ENCODE results near the gene USP40.

The USP40 gene

DNA sequence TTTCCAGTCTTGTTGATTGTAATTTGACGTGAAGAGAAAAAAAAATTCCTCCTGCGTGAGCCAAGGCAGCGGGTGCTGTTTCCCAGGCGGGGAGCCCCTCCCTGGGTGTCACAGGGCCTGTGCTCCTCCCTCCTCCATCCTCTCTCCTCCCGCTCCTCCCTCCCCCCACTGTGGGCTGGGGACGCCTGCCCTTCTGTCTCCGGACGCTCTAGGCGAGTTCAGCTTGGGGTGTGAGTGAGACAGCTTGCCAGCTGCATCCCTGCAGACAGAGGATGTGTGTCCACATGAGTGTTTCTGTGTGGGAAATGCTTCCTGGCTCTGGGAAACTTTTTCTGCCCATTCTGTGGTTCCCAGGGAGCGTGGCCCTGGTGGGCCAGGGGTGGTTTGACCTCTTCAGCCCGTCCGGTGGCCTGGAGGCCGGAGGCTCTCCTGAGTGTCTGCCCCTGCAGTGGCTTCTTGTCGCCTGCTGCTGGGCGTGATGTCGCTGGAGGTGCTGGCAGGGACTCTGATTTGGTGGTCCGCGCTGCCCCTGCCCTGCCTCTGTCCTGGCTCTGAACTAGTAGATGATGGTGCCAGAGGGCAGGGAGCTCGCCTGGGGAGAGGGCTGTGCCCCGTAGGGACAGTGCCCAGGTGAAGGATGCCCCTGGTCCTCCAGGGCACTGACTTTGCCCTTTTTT is 96.4 kb downstream of the USP40 start:
- Mint-ChIP-seq H3K27me3 (ENCODE audit: low read depth) (no peaks in the 10 kb centered on the region), H3K27ac (peak overlapping the region; percentile 59 to 82 (median 60)), H3K4me1 (peaks cover 8% of the 10 kb centered on the region), H3K9me3 (no peaks in the 10 kb centered on the region), H3K36me3 (ENCODE audit: low read depth) (peaks cover 59% of the 10 kb centered on the region), H3K4me3 (no peak overlapping the region)
- TF ChIP-seq, protein P1, sequence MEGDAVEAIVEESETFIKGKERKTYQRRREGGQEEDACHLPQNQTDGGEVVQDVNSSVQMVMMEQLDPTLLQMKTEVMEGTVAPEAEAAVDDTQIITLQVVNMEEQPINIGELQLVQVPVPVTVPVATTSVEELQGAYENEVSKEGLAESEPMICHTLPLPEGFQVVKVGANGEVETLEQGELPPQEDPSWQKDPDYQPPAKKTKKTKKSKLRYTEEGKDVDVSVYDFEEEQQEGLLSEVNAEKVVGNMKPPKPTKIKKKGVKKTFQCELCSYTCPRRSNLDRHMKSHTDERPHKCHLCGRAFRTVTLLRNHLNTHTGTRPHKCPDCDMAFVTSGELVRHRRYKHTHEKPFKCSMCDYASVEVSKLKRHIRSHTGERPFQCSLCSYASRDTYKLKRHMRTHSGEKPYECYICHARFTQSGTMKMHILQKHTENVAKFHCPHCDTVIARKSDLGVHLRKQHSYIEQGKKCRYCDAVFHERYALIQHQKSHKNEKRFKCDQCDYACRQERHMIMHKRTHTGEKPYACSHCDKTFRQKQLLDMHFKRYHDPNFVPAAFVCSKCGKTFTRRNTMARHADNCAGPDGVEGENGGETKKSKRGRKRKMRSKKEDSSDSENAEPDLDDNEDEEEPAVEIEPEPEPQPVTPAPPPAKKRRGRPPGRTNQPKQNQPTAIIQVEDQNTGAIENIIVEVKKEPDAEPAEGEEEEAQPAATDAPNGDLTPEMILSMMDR (IDR thresholded peaks at IDR 0.05; ENCODE audit: unreplicated experiment in 3 of 3), result no peak

DNA sequence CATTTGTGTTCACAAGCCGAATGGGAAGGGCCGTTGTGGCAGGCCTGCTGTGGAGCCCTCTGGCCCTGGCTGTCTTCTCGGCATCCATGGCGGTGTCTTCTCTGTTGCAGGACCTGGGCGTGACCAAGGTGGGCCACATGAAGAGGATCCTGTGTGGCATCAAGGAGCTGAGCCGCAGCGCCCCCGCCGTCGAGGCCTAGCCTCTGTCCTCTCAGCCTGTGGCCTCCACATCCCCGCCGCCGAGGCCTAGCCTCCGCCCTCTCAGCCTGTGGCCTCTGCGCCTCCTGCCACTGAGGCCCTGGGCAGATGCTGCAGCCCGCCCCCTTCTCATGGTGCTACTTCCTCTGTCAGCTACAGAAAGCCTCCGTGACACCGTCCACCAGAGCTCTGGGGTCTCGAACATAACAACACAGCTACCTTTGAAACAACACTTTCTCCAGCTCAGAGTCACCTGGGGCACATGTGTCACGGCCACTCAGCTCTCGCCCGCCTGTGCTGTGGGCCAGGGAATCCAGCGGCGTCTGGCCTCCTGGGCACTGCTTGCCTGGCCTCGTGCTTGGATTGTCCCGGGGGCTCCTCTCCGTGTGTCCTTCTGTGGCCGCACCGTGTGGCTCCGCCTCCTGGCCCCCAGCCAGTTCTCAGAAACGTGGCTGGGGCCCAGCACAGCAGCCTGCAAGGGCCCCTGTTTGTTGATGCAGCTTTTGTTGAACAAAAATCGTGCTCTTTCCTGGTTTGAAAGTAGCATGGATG is 97.1 kb downstream of the USP40 start:
- Mint-ChIP-seq H3K36me3 (ENCODE audit: low read depth) (peaks cover 62% of the 10 kb centered on the region), H3K9me3 (no peaks in the 10 kb centered on the region), H3K27ac (peak overlapping the region; percentile 59 to 82 (median 60)), H3K4me1 (peaks cover 8% of the 10 kb centered on the region), H3K4me3 (no peak overlapping the region), H3K27me3 (ENCODE audit: low read depth) (no peaks in the 10 kb centered on the region)
- TF ChIP-seq, protein P1 (IDR thresholded peaks at IDR 0.05; ENCODE audit: unreplicated experiment in 3 of 3), result no peak

DNA sequence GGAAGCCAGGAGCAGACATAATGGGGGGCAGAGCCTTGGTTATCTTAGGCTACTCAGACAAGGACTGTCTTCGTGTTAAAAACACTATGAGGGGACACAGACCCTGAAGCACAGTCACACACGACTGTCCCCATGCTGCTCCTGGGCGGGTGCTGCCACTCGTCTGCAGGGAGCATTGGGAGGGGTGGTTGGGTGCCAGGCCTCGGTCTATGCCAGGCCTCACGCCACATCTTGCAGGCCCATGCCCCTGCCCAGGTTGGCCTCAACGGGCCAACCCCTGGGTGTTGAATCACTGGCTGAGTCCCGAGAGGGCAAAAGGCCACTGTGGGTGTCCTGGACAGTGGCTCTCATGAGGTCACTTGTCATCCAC is 97.9 kb downstream of the USP40 start:
- H3K27ac Mint-ChIP-seq, result no peak overlapping the region
- TF ChIP-seq, protein P1 (IDR thresholded peaks at IDR 0.05; ENCODE audit: unreplicated experiment in 3 of 3), result no peak
- no peaks in the 10 kb centered on the region for H3K27me3 Mint-ChIP-seq (ENCODE audit: low read depth)
- peaks cover 8% of the 10 kb centered on the region for H3K4me1 Mint-ChIP-seq
- peaks cover 67% of the 10 kb centered on the region for H3K36me3 Mint-ChIP-seq (ENCODE audit: low read depth)
- H3K9me3 Mint-ChIP-seq, result no peaks in the 10 kb centered on the region
- H3K4me3 Mint-ChIP-seq, result no peak overlapping the region

DNA sequence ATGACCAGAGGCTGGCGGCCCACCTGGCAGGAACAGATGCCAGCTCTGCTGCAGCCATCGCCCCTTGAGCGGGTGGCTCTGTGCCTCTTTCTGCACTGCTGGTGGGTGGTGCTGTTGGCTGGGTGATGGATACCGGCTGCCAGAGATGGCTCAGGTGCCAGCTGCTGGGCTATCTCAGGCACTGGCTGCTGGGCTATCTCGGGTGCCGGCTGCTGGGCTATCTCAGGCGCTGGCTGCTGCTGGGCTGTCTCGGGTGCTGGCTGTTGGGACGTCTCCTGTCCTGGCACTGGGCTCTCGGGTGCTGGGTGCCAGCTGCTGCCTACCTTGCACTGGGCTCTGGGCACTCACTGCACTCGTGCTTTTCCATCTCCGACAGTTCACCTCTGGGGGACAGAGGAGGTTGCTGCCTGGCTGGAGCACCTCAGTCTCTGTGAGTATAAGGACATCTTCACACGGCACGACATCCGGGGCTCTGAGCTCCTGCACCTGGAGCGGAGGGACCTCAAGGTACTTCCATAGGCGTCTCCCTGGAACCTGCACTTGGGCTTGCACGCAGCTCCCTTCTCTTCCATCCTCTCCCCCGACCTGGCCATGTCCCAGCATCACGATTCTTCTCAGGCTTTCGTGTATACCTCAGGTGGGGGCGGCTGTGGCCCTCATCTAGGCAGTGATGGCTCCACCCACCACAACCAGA is 98.4 kb downstream of the USP40 start:
- H3K9me3 Mint-ChIP-seq, result no peaks in the 10 kb centered on the region
- TF ChIP-seq, protein P1 (IDR thresholded peaks at IDR 0.05; ENCODE audit: unreplicated experiment in 3 of 3), result no peak
- H3K4me3 Mint-ChIP-seq, result no peak overlapping the region
- peaks cover 72% of the 10 kb centered on the region for H3K36me3 Mint-ChIP-seq (ENCODE audit: low read depth)
- H3K27me3 Mint-ChIP-seq (ENCODE audit: low read depth), result no peaks in the 10 kb centered on the region
- H3K4me1 Mint-ChIP-seq, result peaks cover 8% of the 10 kb centered on the region
- H3K27ac Mint-ChIP-seq, result no peak overlapping the region

DNA sequence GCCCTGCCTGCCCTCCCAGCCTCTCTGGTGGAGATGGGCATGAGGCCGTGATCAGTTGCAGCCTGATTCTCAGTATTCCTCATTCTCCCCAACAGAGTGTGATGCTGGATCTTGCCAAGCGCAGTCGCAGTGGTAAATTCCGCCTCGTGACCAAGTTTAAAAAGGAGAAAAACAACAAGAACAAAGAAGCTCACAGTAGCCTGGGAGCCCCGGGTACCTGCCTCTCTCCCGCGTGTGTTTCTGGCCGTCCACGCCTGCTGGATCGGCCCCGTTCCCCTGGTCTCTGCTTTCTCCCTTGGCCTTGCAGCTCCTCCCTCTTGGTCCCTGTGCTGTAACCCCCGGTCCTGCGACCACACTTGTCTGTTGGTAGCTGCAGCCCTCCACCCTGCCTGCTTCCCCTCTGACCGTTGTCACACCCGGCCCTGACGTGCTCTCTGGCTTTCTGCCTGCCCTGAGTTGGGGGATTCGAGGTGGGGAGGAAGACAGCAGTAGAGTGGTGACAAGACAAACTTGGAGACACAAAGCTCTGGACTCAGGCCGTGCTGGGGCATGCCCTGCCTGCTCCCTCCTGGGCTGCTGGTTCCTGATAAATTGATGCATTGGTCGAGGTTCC is 99.5 kb downstream of the USP40 start:
- Mint-ChIP-seq H3K27me3 (ENCODE audit: low read depth) (no peaks in the 10 kb centered on the region), H3K9me3 (no peaks in the 10 kb centered on the region), H3K4me1 (peaks cover 8% of the 10 kb centered on the region), H3K27ac (no peak overlapping the region), H3K4me3 (no peak overlapping the region), H3K36me3 (ENCODE audit: low read depth) (peaks cover 67% of the 10 kb centered on the region)
- TF ChIP-seq, protein P1 (IDR thresholded peaks at IDR 0.05; ENCODE audit: unreplicated experiment in 3 of 3), result no peak
